Neural crest cell (in vitro differentiated cells): ENCODE measurements around the gene SWT1. TPM values are rescaled to one million over a fixed set of nuclear protein-coding genes. Genes with fewer than 3 reads are reported as not detected.

Experiments
- DNase-seq: peaks from one replicate; pipeline ENCODE4 v3.0.0; 2021; ENCODE audit warnings: low read depth, mixed read lengths, low spot score
- H3K27ac Mint-ChIP-seq: one replicate; pipeline ENCODE4 v1.8.0; 2021; ENCODE audit warnings: mild to moderate bottlenecking, mixed read lengths; ENCODE audit not compliant: unreplicated experiment
- H3K27me3 Mint-ChIP-seq: 2 replicates; pipeline ENCODE4 v1.8.0; 2021; ENCODE audit warnings: low read depth, mild to moderate bottlenecking, mixed read lengths
- H3K36me3 Mint-ChIP-seq: 2 replicates; pipeline ENCODE4 v1.8.0; 2021; ENCODE audit warnings: low read depth, mild to moderate bottlenecking, mixed read lengths
- H3K4me1 Mint-ChIP-seq: 2 replicates; pipeline ENCODE4 v1.8.0; 2021; ENCODE audit warnings: mixed read lengths
- H3K4me3 Mint-ChIP-seq: one replicate; pipeline ENCODE4 v1.8.0; 2021; ENCODE audit warnings: mild to moderate bottlenecking, mixed read lengths
- H3K9me3 Mint-ChIP-seq: 2 replicates; pipeline ENCODE4 v1.8.0; 2021; ENCODE audit warnings: mixed read lengths
- total RNA-seq: library from RNA; stranded (reverse); gene quantifications from 2 replicates; pipeline ENCODE4 v1.2.1, GENCODE V29; 2021
- TF ChIP-seq, protein P1 (sequence below): fragments of 200-600 bp; sonication (generic); conservative IDR thresholded peaks from 2 replicates; pipeline ENCODE4 v1.5.0; 2021; ENCODE audit warnings: antibody characterized with exemption, mild to moderate bottlenecking

Gene SWT1
- total RNA-seq, 1 donor from 2014 or later = 5.8 TPM

DNA sequence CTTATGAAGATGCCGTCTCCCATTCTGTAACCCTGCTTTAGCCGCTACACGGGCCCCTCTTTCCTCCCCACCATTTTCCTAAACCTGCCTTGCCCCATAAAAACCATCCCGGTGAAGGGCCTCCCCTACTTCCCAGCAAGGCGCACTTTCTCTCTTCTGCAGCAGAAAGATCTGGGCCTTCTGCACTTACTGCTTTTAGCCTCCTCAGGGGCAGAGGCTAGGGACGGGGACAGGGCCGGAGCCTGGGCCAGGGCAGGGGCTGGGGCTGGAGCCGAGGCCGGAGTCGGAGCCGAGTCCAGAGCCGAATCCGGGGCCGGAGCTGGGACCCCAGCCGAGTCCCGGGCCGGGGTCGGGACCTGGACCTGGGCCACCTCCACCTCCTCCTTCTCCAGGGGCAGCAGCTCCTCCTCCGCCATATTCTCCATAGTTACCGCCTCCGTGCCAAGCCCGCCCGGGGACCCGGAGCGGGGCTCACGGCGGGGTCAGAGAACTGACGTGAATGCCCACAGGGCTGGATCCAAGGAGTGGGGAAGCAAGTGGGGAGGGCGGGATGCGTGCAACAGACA, 596 bp upstream of the SWT1 start:
- Mint-ChIP-seq H3K36me3 (no peaks in the 10 kb centered on the region), H3K4me1 (peaks cover 19% of the 10 kb centered on the region), H3K27me3 (no peaks in the 10 kb centered on the region), H3K4me3 (peak overlapping the region; percentile 99), H3K27ac (peak overlapping the region; percentile 99), H3K9me3 (no peaks in the 10 kb centered on the region)
- DNase-seq = no peak
- TF ChIP-seq, protein P1, sequence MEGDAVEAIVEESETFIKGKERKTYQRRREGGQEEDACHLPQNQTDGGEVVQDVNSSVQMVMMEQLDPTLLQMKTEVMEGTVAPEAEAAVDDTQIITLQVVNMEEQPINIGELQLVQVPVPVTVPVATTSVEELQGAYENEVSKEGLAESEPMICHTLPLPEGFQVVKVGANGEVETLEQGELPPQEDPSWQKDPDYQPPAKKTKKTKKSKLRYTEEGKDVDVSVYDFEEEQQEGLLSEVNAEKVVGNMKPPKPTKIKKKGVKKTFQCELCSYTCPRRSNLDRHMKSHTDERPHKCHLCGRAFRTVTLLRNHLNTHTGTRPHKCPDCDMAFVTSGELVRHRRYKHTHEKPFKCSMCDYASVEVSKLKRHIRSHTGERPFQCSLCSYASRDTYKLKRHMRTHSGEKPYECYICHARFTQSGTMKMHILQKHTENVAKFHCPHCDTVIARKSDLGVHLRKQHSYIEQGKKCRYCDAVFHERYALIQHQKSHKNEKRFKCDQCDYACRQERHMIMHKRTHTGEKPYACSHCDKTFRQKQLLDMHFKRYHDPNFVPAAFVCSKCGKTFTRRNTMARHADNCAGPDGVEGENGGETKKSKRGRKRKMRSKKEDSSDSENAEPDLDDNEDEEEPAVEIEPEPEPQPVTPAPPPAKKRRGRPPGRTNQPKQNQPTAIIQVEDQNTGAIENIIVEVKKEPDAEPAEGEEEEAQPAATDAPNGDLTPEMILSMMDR = no peak

DNA sequence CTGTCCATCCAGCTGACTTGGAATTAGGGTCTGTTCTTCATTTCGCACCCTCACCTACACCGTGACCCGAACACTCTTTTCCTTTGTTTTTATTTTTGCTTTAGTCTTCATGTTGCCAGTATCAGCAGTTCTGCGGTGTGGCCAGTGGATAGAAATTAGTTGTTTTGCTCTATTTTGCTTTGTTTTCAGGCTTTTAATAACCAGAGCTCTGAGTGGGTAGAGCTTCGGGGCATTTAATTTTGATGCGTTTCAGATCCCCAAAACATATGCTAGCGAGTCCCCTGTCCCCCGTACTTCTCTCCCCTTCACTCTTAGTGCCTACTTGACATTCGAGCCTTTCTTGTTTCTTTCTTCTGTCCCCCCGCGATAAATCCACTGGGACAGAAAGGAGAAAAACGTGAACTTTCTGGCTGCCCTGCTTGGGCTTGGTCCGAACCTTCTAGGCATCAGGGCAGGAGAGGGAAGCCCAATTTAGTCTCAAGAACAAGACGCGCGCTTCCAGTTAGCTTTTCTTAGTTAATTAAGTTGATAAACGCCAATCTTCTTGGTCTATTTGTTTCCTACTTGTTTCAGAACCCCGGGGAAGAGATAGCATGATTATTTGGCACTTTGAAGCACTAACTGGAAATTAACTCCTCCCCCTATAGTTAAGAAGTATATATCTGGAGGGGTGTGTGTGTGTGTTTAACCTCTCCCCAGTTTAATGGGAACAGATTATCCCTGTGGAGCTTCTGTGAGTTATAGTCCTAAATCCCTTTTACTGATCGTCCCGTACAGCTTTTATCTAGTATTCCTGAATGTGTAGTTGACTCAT, 839 bp downstream of the SWT1 start:
- no peaks in the 10 kb centered on the region for H3K27me3 Mint-ChIP-seq

DNA sequence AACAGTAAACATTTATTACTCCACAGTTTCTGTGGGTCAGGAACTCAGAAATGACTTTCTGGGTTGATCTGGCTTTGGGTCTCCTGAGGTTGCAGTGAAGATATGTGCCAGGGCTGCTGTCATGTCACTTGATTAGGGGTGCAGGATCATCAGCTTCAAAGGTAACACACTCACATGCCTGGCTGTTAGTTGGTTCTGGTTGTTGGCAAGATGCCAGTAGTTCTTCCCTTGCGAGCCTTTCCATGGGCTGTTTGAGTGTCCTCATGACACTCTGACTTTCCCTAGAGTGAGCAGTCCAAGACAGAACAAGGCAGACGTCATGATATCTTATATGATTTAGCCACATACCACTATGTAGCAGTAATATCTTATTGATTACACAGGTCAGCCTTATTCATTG, 1.8 kb downstream of the SWT1 start:
- no peaks in the 10 kb centered on the region for H3K9me3 Mint-ChIP-seq
- H3K27me3 Mint-ChIP-seq = no peaks in the 10 kb centered on the region
- H3K36me3 Mint-ChIP-seq = no peaks in the 10 kb centered on the region
- TF ChIP-seq, protein P1 = no peak
- peaks cover 19% of the 10 kb centered on the region for H3K4me1 Mint-ChIP-seq
- H3K4me3 Mint-ChIP-seq = peak overlapping the region; percentile 99
- no peak overlapping the region for H3K27ac Mint-ChIP-seq
- DNase-seq = no peak

More for the DNA sequence above, 839 bp downstream of the SWT1 start:
- Mint-ChIP-seq H3K36me3 (no peaks in the 10 kb centered on the region), H3K4me3 (peak overlapping the region; percentile 99), H3K9me3 (no peaks in the 10 kb centered on the region), H3K27ac (peak overlapping the region; percentile 59), H3K4me1 (peaks cover 19% of the 10 kb centered on the region)
- DNase-seq = no peak
- TF ChIP-seq, protein P1 = no peak

DNA sequence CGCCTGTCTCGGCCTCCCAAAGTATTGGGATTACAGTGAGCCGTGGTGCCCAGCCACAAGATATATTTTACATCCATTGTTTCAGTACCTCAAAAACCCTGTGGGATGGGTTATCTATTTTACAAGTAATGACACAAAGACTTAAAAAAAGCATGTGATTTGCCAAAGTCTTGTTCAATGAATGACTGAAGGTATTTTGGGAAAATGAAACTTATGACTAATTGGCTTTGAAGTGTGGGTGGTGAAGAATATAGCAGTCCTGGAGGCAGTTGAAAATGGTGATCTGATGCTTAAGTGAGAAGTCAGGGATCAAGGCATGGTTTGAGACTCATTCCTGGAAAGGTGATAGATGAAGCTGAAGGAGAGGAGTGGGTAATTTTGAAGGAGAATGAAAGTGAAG, 3.0 kb downstream of the SWT1 start:
- Mint-ChIP-seq H3K4me1 (peaks cover 19% of the 10 kb centered on the region), H3K36me3 (no peaks in the 10 kb centered on the region), H3K4me3 (no peak overlapping the region), H3K9me3 (no peaks in the 10 kb centered on the region), H3K27ac (no peak overlapping the region), H3K27me3 (no peaks in the 10 kb centered on the region)
- no peak for DNase-seq
- TF ChIP-seq, protein P1 = no peak

DNA sequence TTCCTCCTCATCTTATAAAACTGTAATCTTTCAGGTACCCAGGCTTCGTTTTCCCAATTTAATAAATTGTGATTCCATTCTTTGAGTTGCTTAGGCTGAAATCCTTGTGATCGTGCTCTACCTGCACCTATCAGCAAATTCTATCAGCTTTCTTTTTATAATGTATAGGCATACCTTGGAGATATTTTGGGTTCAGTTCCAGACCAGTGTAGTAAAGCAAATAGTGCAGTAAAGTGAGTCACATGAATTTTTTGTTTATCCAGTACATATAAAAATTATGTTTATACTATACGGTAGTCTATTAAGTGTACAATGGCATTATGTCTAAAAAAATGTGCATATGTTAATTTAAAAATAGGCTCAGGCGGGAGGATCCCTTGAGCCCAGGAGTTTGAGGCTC, 5.5 kb downstream of the SWT1 start:
- Mint-ChIP-seq H3K36me3 (no peaks in the 10 kb centered on the region), H3K4me3 (no peak overlapping the region), H3K9me3 (no peaks in the 10 kb centered on the region), H3K4me1 (peaks cover 8% of the 10 kb centered on the region), H3K27me3 (no peaks in the 10 kb centered on the region), H3K27ac (no peak overlapping the region)
- TF ChIP-seq, protein P1 = no peak
- DNase-seq = no peak
